ENCODE data around the gene RPP25L.

Gene RPP25L

DNA sequence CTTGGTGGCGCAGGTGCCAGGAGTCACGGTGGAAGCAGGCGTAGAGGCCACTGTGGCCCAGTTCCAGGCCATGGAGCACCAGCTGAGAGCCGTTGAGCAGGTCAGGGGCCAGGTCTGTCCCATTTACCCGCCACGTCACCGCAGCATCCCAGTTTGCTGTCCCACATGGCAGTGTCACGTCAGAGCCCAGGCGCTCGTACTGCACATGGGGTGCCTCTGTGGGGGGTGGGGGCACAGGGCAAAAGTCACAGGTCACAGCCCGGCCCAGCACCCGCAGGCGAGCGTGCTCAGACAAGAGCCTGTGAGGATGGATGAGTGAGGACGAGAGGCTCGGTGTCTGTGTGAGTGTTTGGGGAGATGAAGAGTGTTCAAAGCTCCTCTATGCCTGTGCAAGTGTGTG lies 47.3 kb downstream of the RPP25L start:
- TF ChIP-seq, protein P1, sequence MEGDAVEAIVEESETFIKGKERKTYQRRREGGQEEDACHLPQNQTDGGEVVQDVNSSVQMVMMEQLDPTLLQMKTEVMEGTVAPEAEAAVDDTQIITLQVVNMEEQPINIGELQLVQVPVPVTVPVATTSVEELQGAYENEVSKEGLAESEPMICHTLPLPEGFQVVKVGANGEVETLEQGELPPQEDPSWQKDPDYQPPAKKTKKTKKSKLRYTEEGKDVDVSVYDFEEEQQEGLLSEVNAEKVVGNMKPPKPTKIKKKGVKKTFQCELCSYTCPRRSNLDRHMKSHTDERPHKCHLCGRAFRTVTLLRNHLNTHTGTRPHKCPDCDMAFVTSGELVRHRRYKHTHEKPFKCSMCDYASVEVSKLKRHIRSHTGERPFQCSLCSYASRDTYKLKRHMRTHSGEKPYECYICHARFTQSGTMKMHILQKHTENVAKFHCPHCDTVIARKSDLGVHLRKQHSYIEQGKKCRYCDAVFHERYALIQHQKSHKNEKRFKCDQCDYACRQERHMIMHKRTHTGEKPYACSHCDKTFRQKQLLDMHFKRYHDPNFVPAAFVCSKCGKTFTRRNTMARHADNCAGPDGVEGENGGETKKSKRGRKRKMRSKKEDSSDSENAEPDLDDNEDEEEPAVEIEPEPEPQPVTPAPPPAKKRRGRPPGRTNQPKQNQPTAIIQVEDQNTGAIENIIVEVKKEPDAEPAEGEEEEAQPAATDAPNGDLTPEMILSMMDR (IDR thresholded peaks at IDR 0.05; ENCODE audit: insufficient read depth, low read length, poor library complexity, severe bottlenecking) = no peak
- Histone ChIP-seq H3K4me3 (replicated peaks; ENCODE audit: low read depth, low read length) (no peak overlapping the region), H3K27me3 (replicated peaks; ENCODE audit: control insufficient read depth, insufficient read depth, low read length) (peaks cover 16% of the 10 kb centered on the region), H3K36me3 (ENCODE audit: control insufficient read depth, insufficient read depth, low read length) (no peaks in the 10 kb centered on the region)
- DNase-seq (ENCODE audit: extremely low read depth, insufficient read length) = no peak

GRCh38 chr9:34563262-34563661 lies 48.6 kb downstream of the RPP25L start:
- Histone ChIP-seq H3K4me3 (replicated peaks; ENCODE audit: low read depth, low read length) (no peak overlapping the region), H3K36me3 (ENCODE audit: control insufficient read depth, insufficient read depth, low read length) (no peaks in the 10 kb centered on the region), H3K27me3 (replicated peaks; ENCODE audit: control insufficient read depth, insufficient read depth, low read length) (peaks cover 19% of the 10 kb centered on the region)
- no peak for DNase-seq (ENCODE audit: extremely low read depth, insufficient read length)
- TF ChIP-seq, protein P1 (IDR thresholded peaks at IDR 0.05; ENCODE audit: insufficient read depth, low read length, poor library complexity, severe bottlenecking) = no peak

DNA sequence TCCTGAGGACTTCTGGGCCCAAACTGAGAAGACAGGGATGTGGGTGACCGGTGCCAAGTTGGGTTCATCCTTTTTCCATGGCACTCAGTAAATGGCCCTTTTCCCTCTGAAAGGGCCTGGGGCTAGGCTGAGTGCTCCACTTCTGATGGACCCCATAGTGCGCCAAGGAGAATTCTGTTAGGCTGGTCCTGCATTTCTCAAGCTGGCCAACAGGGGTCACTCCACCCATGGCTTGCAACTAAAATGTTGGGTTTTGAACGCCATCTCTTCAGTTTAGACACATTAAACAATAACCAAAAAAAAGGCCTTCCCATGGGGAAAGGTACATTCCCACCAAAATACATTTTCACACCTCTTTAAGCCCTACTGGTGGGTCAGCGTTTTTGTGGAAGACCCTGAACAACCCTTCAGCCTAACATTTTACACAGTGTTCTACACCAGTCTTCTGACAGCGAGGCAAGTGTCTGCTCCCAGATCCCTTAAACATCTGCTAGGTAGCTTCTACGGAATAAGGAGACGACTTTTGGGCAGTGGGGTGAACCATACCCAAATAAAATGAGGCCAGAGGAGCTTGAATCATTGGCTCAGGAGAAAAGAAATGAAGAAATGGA lies 49.7 kb downstream of the RPP25L start:
- TF ChIP-seq, protein P1 (IDR thresholded peaks at IDR 0.05; ENCODE audit: insufficient read depth, low read length, poor library complexity, severe bottlenecking) = peak; percentile 65
- Histone ChIP-seq H3K27me3 (replicated peaks; ENCODE audit: control insufficient read depth, insufficient read depth, low read length) (peaks cover 11% of the 10 kb centered on the region), H3K4me3 (replicated peaks; ENCODE audit: low read depth, low read length) (no peak overlapping the region), H3K36me3 (ENCODE audit: control insufficient read depth, insufficient read depth, low read length) (no peaks in the 10 kb centered on the region)
- DNase-seq (ENCODE audit: extremely low read depth, insufficient read length) = no peak

DNA sequence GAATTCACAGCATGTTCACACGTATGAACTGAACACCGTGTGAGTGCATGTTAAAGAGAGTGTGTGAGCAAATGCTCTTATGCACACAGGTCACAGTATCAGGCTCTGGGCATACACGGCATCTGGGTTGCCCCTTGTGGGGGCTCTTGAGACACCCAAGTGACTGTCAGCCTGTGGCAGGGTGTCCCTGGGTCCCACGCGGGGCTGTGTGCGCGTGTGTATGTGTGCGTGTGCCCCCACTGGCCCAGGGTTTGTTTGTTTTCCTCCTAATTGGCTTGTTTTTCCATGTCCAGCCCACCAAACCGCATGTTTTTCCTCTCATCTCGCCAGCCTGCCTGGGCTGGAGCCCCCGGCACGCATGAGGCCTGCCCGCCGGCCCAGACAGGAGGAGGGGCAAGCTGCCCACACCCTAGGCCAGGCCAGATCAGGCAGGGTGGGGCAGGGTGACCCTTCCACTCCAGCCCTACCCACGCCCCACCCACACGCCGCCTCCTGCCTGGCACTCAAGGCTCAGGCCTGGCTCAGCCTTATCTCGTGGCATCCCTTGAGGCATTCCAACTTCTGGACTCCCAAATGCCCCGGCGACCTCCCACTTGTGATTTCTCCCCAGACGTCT lies 51.2 kb downstream of the RPP25L start:
- H3K27me3 ChIP-seq (replicated peaks; ENCODE audit: control insufficient read depth, insufficient read depth, low read length) = peaks cover 5% of the 10 kb centered on the region
- TF ChIP-seq, protein P1 (IDR thresholded peaks at IDR 0.05; ENCODE audit: insufficient read depth, low read length, poor library complexity, severe bottlenecking) = no peak
- H3K36me3 ChIP-seq (ENCODE audit: control insufficient read depth, insufficient read depth, low read length) = no peaks in the 10 kb centered on the region
- H3K4me3 ChIP-seq (replicated peaks; ENCODE audit: low read depth, low read length) = no peak overlapping the region
- no peak for DNase-seq (ENCODE audit: extremely low read depth, insufficient read length)
